ENCODE data around the gene PELI1. TPM values are rescaled to one million over a fixed set of nuclear protein-coding genes. Genes with fewer than 3 reads are reported as not detected.

The PELI1 gene
- total RNA-seq, 1 experiment from 2014 or later = 61.0 TPM

- Histone ChIP-seq H3K27ac (ENCODE audit: insufficient read length, low read depth, low read length) (no peak overlapping the region), H3K27me3 (ENCODE audit: insufficient read depth, low read length) (no peaks in the 10 kb centered on the region), H3K9me3 (ENCODE audit: control insufficient read depth, low read depth, low read length) (no peaks in the 10 kb centered on the region), H2BK15ac (ENCODE audit: low read depth, low read length) (no peak overlapping the region), H3K23me2 (ENCODE audit: insufficient read length, low read depth, low read length, poor library complexity, severe bottlenecking) (no peaks in the 10 kb centered on the region), H3K4me2 (ENCODE audit: insufficient read depth, insufficient read length, low read length) (no peak overlapping the region), H2AK5ac (ENCODE audit: insufficient read length, low read length) (no peak overlapping the region), H3K18ac (ENCODE audit: insufficient read length, low read depth, low read length) (no peak overlapping the region), H2BK120ac (ENCODE audit: low read depth, low read length, poor library complexity, severe bottlenecking) (no peak overlapping the region), H3K4ac (ENCODE audit: low read depth, low read length) (no peak overlapping the region), H3K79me1 (ENCODE audit: insufficient read depth, low read depth, low read length, poor library complexity, severe bottlenecking) (no peaks in the 10 kb centered on the region), H2BK12ac (ENCODE audit: insufficient read length, low read depth, low read length) (no peak overlapping the region), H3K79me2 (ENCODE audit: insufficient read depth, low read length) (no peaks in the 10 kb centered on the region), H2BK5ac (ENCODE audit: insufficient read length, low read length) (no peak overlapping the region), H4K20me1 (ENCODE audit: control insufficient read depth, insufficient read depth, insufficient read length) (no peaks in the 10 kb centered on the region), H3K23ac (ENCODE audit: insufficient read length, low read depth, low read length) (no peak overlapping the region), H3K9ac (ENCODE audit: extremely low read depth, insufficient read length, low read length) (no peak overlapping the region), H4K91ac (ENCODE audit: insufficient read length, low read depth, low read length) (no peak overlapping the region), H2AFZ (ENCODE audit: low read length) (no peak overlapping the region), H4K8ac (replicated peaks; ENCODE audit: insufficient read length, low read depth, low read length) (no peak overlapping the region), H3T11ph (ENCODE audit: low read length) (no peak overlapping the region), H3K4me1 (ENCODE audit: insufficient read depth, low read length) (no peaks in the 10 kb centered on the region), H3K14ac (ENCODE audit: insufficient read depth, low read length) (no peak overlapping the region), H3K56ac (ENCODE audit: insufficient read length, low read depth, low read length) (no peak overlapping the region), H2BK20ac (ENCODE audit: low read depth, low read length, poor library complexity, severe bottlenecking) (no peak overlapping the region), H4K5ac (ENCODE audit: insufficient read length, low read depth, low read length) (no peak overlapping the region)
- Mint-ChIP-seq H3K27ac (no peak overlapping the region), H3K27me3 (ENCODE audit: low read depth) (no peaks in the 10 kb centered on the region; the same call in 1 of the 2 replicates), H3K4me3 (no peak overlapping the region), H3K36me3 (ENCODE audit: insufficient read depth in 1 of 3, low read depth in 3 of 3) (no peaks in the 10 kb centered on the region), H3K4me1 (no peaks in the 10 kb centered on the region), H3K9me3 (no peaks in the 10 kb centered on the region)
- DNase-seq = no peak
- no peak for TF ChIP-seq CTCF (conservative IDR thresholded peaks at IDR 0.05)
- no CpG with 5 or more reads among the region's 1 CpG for WGBS (ENCODE audit: extremely low coverage, insufficient read length, low lambda C conversion rate)
These were observed 18.3 kb upstream of the PELI1 start for GRCh38 chr2:64162516-64162915.

All from H9 (cell line).